Uterus (tissue), 4 donors: ENCODE results near the gene ADCY9. TPM values are rescaled to one million over a fixed set of nuclear protein-coding genes. Genes with fewer than 3 reads are reported as not detected.

ENCODE experiments used
- DNase-seq, 2 donors: peaks; one replicate each; pipeline ENCODE4 v3.0.0-alpha.2; 2019 to 2020
- H3K27ac ChIP-seq, 2 donors: fragments of 200-600 bp; sonication (generic); 1 replicate in 1 of 2; 2 replicates in 1 of 2; pipeline ENCODE4 v1.5.1; 2016 to 2018
- H3K27me3 ChIP-seq, 2 donors: fragments of 200-600 bp; sonication (generic); one replicate each; pipeline ENCODE4 v1.5.1; 2018 to 2019; ENCODE audit warnings: control low read depth in 1 of 2
- H3K36me3 ChIP-seq, 2 donors: fragments of 200-600 bp; sonication (generic); one replicate each; pipeline ENCODE4 v1.5.1; 2019; ENCODE audit warnings: control low read depth in 1 of 2
- H3K4me1 ChIP-seq, 2 donors: fragments of 200-600 bp; sonication (generic); one replicate each; pipeline ENCODE4 v1.5.1; 2018 to 2019; ENCODE audit warnings: control low read depth in 1 of 2
- H3K4me3 ChIP-seq, 2 donors: fragments of 200-600 bp; sonication (generic); 1 replicate in 1 of 2; 2 replicates in 1 of 2; pipeline ENCODE4 v1.5.1; 2018 to 2019; ENCODE audit warnings: mild to moderate bottlenecking in 1 of 2
- H3K9me3 ChIP-seq, 2 donors: fragments of 200-600 bp; sonication (generic); one replicate each; pipeline ENCODE4 v1.5.1; 2019; ENCODE audit warnings: control low read depth in 1 of 2
- CTCF ChIP-seq, 4 experiments: fragments of 200-600 bp in 2 of 4; fragments of 450-650 bp in 2 of 4; sonication (generic) in 2 of 4; IDR thresholded peaks; one replicate each; pipeline ENCODE4 v1.5.1; 2016 to 2019; ENCODE audit warnings: antibody characterized with exemption in 4 of 4, mild to moderate bottlenecking in 2 of 4, moderate library complexity in 1 of 4
- POLR2A ChIP-seq, 2 donors: fragments of 450-650 bp; IDR thresholded peaks; one replicate each; pipeline ENCODE4 v1.6.1; 2016; ENCODE audit warnings: antibody characterized with exemption in 2 of 2, mild to moderate bottlenecking in 1 of 2, moderate library complexity in 1 of 2
- intact Hi-C: fragments of 100-400 bp; cut with DNase I; formaldehyde crosslinking; loops from one replicate; pipeline ENCODE4 v1.15.1; 2023; ENCODE audit warnings: low total_unique reads
- total RNA-seq, 4 donors: library from RNA; depleted of rRNA in 3 of 4; stranded (reverse); fragments of >200 nt in 3 of 4; gene quantifications; one replicate each; pipeline versions ENCODE4 v1.1.0 to v1.2.4, GENCODE V29; 2014 to 2023
- donor health status: DM: yes; HTN: yes; CAD: no.

Gene ADCY9
- 10 to 100 TPM in 3 of 4 donors, 1 to 10 TPM in 1; 2.8 to 34.7 (median 20.2) TPM for total RNA-seq

- TF ChIP-seq POLR2A (IDR thresholded peaks at IDR 0.05) (peak in 1 of 2 donors; percentile 72), CTCF (IDR thresholded peaks at IDR 0.05) (peak in 1 of 4 experiments; percentile 10)
- H3K36me3 ChIP-seq: no peaks in the 10 kb centered on the region
- intact Hi-C loops: loop anchor here (10.0 kb wide), 1 partner anchor 132 kb away; no protein-coding TSS in a partner anchor
- H3K4me3 ChIP-seq: peak within 1 kb of the TSS; percentile 59 to 75
- no peaks in the 10 kb centered on the region for H3K27me3 ChIP-seq
- no peaks in the 10 kb centered on the region for H3K9me3 ChIP-seq
- H3K4me1 ChIP-seq: peaks cover 0 to 6% of the 10 kb centered on the region in 2 donors
- peak; percentile 64 to 77 for DNase-seq
- H3K27ac ChIP-seq: peak within 1 kb of the TSS; percentile 85 to 88
Observed at GRCh38 chr16:4116325-4117249, at the start of gene ADCY9. Gene ADCY9 (minus strand): TSS chr16:4116442. CDS start chr16:4115442, 1,000 bp downstream.

DNA sequence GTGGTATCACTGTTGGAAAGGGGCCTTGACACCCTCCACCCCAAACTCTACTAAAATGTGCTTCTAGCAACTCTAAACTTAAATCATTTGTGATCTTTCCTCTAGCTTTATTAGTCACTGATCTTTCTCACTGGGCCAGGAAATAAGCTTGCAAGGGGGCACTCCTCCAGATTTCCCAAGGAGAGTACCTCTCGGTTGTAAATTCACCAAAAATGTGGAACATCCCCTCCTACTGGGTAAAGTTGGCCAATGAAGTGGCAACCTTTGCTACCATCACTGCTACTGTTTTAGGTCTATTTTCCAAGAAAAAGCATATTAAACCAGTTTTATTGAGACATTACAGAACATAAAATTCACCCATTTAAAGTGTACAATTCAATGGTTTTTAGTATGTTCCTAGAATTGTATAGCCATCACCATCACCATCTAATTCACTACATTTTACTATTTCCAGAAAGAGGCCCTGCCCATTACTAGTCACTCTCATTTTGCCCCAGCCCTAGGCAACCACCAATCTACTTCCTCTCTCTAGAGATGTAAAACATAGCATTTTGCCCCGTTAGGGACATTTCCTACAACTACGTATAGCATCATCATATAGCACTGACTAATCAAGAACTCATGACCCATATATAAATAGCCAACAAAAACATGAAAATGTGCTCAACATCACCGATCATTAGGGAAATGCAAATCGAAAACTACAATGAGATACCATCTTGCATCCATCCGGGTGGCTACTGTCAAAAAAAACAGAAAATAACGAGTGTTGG, 44.6 kb upstream of the ADCY9 start:
- Histone ChIP-seq H3K36me3 (no peaks in the 10 kb centered on the region), H3K9me3 (no peaks in the 10 kb centered on the region), H3K4me1 (no peaks in the 10 kb centered on the region), H3K27me3 (no peaks in the 10 kb centered on the region), H3K4me3 (no peak overlapping the region), H3K27ac (no peak overlapping the region)
- no peak for TF ChIP-seq POLR2A (IDR thresholded peaks at IDR 0.05)
- no peak for TF ChIP-seq CTCF (IDR thresholded peaks at IDR 0.05)
- intact Hi-C loops: no loop called here
- no peak for DNase-seq

DNA sequence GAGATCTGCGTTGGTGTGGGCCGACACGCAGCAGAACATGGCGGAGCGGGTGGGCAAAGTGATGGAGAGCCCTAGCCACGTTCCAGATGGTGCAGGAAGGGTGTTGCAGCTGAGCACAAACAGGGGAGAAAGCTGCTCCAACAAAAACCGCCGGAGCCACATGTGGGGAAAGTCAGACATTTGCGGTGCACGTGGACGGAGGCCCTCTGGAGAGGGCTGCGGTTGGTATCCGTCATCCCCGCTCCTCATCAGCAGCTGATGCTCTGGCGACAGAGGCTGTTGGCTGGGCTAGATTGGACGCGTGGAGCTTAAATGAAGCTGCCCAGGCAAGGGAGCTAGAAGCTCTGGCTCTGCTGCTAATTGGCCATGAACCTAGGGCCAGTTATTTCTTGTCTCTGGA, 43.5 kb upstream of the ADCY9 start:
- Histone ChIP-seq H3K4me3 (no peak overlapping the region), H3K27ac (no peak overlapping the region), H3K4me1 (no peaks in the 10 kb centered on the region), H3K9me3 (no peaks in the 10 kb centered on the region), H3K36me3 (no peaks in the 10 kb centered on the region), H3K27me3 (no peaks in the 10 kb centered on the region)
- TF ChIP-seq POLR2A (IDR thresholded peaks at IDR 0.05): no peak
- TF ChIP-seq CTCF (IDR thresholded peaks at IDR 0.05): no peak
- intact Hi-C loops: no loop called here
- no peak for DNase-seq

DNA sequence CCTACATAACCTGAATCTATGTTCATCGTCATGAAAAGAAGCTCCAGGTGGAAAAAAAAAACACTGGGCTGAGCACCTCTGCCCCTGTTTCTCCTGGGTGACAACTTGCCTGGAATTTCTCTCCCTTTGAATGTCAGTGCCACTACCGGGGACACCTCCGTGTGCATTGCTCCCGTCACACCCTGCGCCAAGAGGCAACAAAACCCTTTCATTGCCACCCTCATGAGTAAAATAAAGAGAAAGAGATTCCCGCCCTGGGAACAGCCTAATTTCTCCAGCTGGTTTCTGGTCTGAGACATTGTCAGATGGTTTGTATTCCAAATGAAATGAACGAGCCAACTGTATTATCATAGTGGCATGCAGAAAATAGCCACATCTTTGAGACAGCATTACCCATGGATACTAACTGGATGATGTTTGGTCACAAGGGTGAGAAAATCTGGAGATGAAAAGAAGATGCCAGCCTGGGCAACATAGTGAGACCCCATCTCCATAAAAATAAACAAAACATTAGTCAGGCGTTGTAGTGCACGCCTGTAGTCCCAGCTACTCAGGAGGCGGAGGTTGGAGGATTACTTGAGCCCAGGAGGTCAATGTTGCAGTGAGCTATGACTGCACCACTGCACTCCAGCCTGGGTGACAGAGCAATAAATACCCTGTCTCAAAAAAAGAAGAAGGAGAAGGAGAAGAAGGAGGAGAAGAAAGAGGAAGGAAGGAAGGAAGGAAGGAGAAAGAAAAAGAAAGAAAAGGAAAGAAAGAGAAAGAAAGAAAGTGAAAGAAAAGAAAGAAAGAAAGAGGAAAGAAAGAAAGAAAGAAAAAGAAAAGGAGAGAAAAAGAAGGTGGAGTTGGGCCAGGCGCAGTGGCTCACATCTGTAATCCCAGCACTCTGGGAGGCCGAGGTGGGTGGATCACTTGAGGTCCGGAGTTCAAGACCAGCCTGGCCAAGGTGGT, 42.2 kb upstream of the ADCY9 start:
- Histone ChIP-seq H3K36me3 (no peaks in the 10 kb centered on the region), H3K4me3 (no peak overlapping the region), H3K27ac (no peak overlapping the region), H3K27me3 (no peaks in the 10 kb centered on the region), H3K4me1 (no peaks in the 10 kb centered on the region), H3K9me3 (no peaks in the 10 kb centered on the region)
- intact Hi-C loops: no loop called here
- TF ChIP-seq POLR2A (IDR thresholded peaks at IDR 0.05) (no peak), CTCF (IDR thresholded peaks at IDR 0.05) (no peak)
- DNase-seq: no peak
